Duodenal mucosa (tissue), 2 donors: ENCODE results near the gene GSTT2B.
"Not testable (repeated sequence)": the region's sequence is repeated elsewhere in the genome, so short reads cannot be mapped to it uniquely, and the experiment has no call there.

Experiments
- H3K27ac ChIP-seq: one replicate; pipeline ENCODE4 v1.7.0; 2013; ENCODE audit warnings: low read depth, low read length
- H3K27me3 ChIP-seq, 2 donors: one replicate each; pipeline ENCODE4 v1.7.0; 2013; ENCODE audit warnings: low read length in 2 of 2, control low read depth in 1 of 2; ENCODE audit not compliant: insufficient read depth in 2 of 2, control insufficient read depth in 1 of 2
- H3K36me3 ChIP-seq, 2 donors: one replicate each; pipeline ENCODE4 v1.7.0; 2013; ENCODE audit warnings: low read length in 2 of 2, control low read depth in 1 of 2; ENCODE audit not compliant: insufficient read depth in 2 of 2, control insufficient read depth in 1 of 2
- H3K4me1 ChIP-seq, 2 donors: one replicate each; pipeline ENCODE4 v1.7.0; 2013; ENCODE audit warnings: low read length in 2 of 2, control low read depth in 1 of 2; ENCODE audit not compliant: insufficient read depth in 2 of 2, control insufficient read depth in 1 of 2
- H3K4me3 ChIP-seq, 2 donors: one replicate each; pipeline ENCODE4 v1.7.0; 2013; ENCODE audit warnings: low read length in 2 of 2, low read depth in 1 of 2
- H3K9ac ChIP-seq, 2 donors: one replicate each; pipeline ENCODE4 v1.7.0; 2013; ENCODE audit warnings: low read length in 2 of 2, low read depth in 1 of 2
- H3K9me3 ChIP-seq, 2 donors: one replicate each; pipeline ENCODE4 v1.7.0; 2013; ENCODE audit warnings: low read length in 2 of 2, control low read depth in 1 of 2; ENCODE audit not compliant: control insufficient read depth in 1 of 2

Gene GSTT2B

GRCh38 chr22:23915290-23915689, 45.7 kb downstream of the GSTT2B start:
- peak overlapping the region in 1 of 2 donors; percentile 16 for H3K9ac ChIP-seq
- H3K4me3 ChIP-seq = no peak overlapping the region
- H3K27ac ChIP-seq = no peak overlapping the region
- no peaks in the 10 kb centered on the region for H3K9me3 ChIP-seq
- H3K4me1 ChIP-seq = peaks cover 20 to 29% of the 10 kb centered on the region in 2 donors
- no peaks in the 10 kb centered on the region for H3K27me3 ChIP-seq
- H3K36me3 ChIP-seq = peaks cover 0 to 12% of the 10 kb centered on the region in 2 donors

- H3K4me3 ChIP-seq = peak overlapping the region; percentile 69 to 78
- peaks cover 0 to 4% of the 10 kb centered on the region in 2 donors for H3K36me3 ChIP-seq
- H3K4me1 ChIP-seq = peaks cover 31 to 34% of the 10 kb centered on the region in 2 donors
- H3K9me3 ChIP-seq = no peaks in the 10 kb centered on the region
- peak overlapping the region; percentile 73 for H3K27ac ChIP-seq
- peak overlapping the region; percentile 61 to 83 for H3K9ac ChIP-seq
- no peaks in the 10 kb centered on the region for H3K27me3 ChIP-seq
These were observed 47.2 kb downstream of the GSTT2B start for GRCh38 chr22:23913661-23914353.

- H3K9me3 ChIP-seq = no peaks in the 10 kb centered on the region
- peak overlapping the region; percentile 73 for H3K27ac ChIP-seq
- peaks cover 0 to 2% of the 10 kb centered on the region in 2 donors for H3K36me3 ChIP-seq
- no peaks in the 10 kb centered on the region for H3K27me3 ChIP-seq
- peak overlapping the region; percentile 61 to 83 for H3K9ac ChIP-seq
- H3K4me3 ChIP-seq = peak overlapping the region; percentile 69 to 78
- peaks cover 37% of the 10 kb centered on the region in 2 donors for H3K4me1 ChIP-seq
These were observed 47.7 kb downstream of the GSTT2B start for GRCh38 chr22:23913306-23913660.

GRCh38 chr22:23912293-23912903, 48.6 kb downstream of the GSTT2B start:
- Histone ChIP-seq H3K27ac (no peak overlapping the region), H3K27me3 (no peaks in the 10 kb centered on the region), H3K9ac (no peak overlapping the region), H3K4me1 (peaks cover 37 to 38% of the 10 kb centered on the region in 2 donors), H3K36me3 (no peaks in the 10 kb centered on the region), H3K9me3 (no peaks in the 10 kb centered on the region), H3K4me3 (no peak overlapping the region)

- Histone ChIP-seq H3K27ac (no peak overlapping the region), H3K9me3 (no peaks in the 10 kb centered on the region), H3K4me1 (peaks cover 37 to 38% of the 10 kb centered on the region in 2 donors), H3K27me3 (no peaks in the 10 kb centered on the region), H3K36me3 (no peaks in the 10 kb centered on the region), H3K4me3 (no peak overlapping the region), H3K9ac (no peak overlapping the region)
These were observed 49.5 kb downstream of the GSTT2B start for GRCh38 chr22:23911318-23911980.

- H3K27ac ChIP-seq = no peak overlapping the region
- H3K27me3 ChIP-seq = no peaks in the 10 kb centered on the region
- no peak overlapping the region for H3K4me3 ChIP-seq
- no peak overlapping the region for H3K9ac ChIP-seq
- no peaks in the 10 kb centered on the region for H3K36me3 ChIP-seq
- H3K9me3 ChIP-seq = no peaks in the 10 kb centered on the region
- H3K4me1 ChIP-seq = peaks cover 34 to 35% of the 10 kb centered on the region in 2 donors
These were observed 50.4 kb downstream of the GSTT2B start for GRCh38 chr22:23910496-23911190.

GRCh38 chr22:23909296-23909898, 51.6 kb downstream of the GSTT2B start:
- Histone ChIP-seq H3K9ac (no peak overlapping the region), H3K27me3 (no peaks in the 10 kb centered on the region), H3K36me3 (no peaks in the 10 kb centered on the region), H3K27ac (no peak overlapping the region), H3K4me3 (peak overlapping the region in 1 of 2 donors; percentile 1), H3K9me3 (no peaks in the 10 kb centered on the region), H3K4me1 (peaks cover 23 to 27% of the 10 kb centered on the region in 2 donors)

- Histone ChIP-seq H3K4me1 (peaks cover 19 to 23% of the 10 kb centered on the region in 2 donors), H3K36me3 (no peaks in the 10 kb centered on the region), H3K9me3 (no peaks in the 10 kb centered on the region), H3K27me3 (no peaks in the 10 kb centered on the region), H3K9ac (no peak overlapping the region), H3K27ac (no peak overlapping the region), H3K4me3 (peak overlapping the region in 1 of 2 donors; percentile 1)
These were observed 52.3 kb downstream of the GSTT2B start for GRCh38 chr22:23908587-23909205.

GRCh38 chr22:23907423-23907822, 53.6 kb downstream of the GSTT2B start:
- not testable (repeated sequence) for H3K36me3 ChIP-seq, H3K9me3 ChIP-seq, H3K27ac ChIP-seq, H3K4me3 ChIP-seq, H3K27me3 ChIP-seq, H3K9ac ChIP-seq
- peaks cover 11 to 19% of the 10 kb centered on the region in 2 donors for H3K4me1 ChIP-seq
